ENCODE measurements around the gene GPS2. TPM values are rescaled to one million over a fixed set of nuclear protein-coding genes. Genes with fewer than 3 reads are reported as not detected.

The GPS2 gene
- total and polyA plus RNA-seq, 2 experiments from 2014 or later = 34.5 to 103 TPM

DNA sequence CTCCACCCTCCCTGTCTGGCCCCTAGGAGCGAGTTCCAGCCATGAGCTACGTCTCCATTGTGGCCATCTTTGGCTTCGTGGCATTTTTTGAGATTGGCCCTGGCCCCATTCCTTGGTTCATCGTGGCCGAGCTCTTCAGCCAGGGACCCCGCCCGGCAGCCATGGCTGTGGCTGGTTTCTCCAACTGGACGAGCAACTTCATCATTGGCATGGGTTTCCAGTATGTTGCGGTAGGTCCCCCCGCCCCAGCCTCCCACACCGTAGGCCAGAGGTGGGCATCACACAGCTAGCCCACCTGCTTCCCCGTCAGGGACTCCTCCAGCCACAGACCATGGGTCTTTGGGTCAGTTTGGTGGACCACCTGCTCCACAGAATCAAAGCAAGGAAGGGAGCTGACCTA, 29.5 kb downstream of the GPS2 start:
- H4K20me1 ChIP-seq (ENCODE audit: insufficient read depth, poor library complexity, severe bottlenecking) = no peaks in the 10 kb centered on the region
- peaks cover 4% of the 10 kb centered on the region for H3K27me3 ChIP-seq
- no peaks in the 10 kb centered on the region for H3K9me3 ChIP-seq (ENCODE audit: low read depth)
- no peak overlapping the region for H3K27ac ChIP-seq
- WGBS (ENCODE audit: low lambda C conversion rate, missing lambda C conversion rate) = 98% methylated on average over 11 of the region's 12 CpGs
- H3K4me3 ChIP-seq = no peak overlapping the region
- no peak for TF ChIP-seq EZH2phosphoT487 (IDR thresholded peaks at IDR 0.05; ENCODE audit: low read depth, severe bottlenecking, unreplicated experiment)
- TF ChIP-seq EZH2 (IDR thresholded peaks at IDR 0.05; ENCODE audit: borderline replicate concordance) = no peak
- TF ChIP-seq, protein P1, sequence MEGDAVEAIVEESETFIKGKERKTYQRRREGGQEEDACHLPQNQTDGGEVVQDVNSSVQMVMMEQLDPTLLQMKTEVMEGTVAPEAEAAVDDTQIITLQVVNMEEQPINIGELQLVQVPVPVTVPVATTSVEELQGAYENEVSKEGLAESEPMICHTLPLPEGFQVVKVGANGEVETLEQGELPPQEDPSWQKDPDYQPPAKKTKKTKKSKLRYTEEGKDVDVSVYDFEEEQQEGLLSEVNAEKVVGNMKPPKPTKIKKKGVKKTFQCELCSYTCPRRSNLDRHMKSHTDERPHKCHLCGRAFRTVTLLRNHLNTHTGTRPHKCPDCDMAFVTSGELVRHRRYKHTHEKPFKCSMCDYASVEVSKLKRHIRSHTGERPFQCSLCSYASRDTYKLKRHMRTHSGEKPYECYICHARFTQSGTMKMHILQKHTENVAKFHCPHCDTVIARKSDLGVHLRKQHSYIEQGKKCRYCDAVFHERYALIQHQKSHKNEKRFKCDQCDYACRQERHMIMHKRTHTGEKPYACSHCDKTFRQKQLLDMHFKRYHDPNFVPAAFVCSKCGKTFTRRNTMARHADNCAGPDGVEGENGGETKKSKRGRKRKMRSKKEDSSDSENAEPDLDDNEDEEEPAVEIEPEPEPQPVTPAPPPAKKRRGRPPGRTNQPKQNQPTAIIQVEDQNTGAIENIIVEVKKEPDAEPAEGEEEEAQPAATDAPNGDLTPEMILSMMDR (IDR thresholded peaks at IDR 0.05; ENCODE audit: poor library complexity) = no peak
- no peak overlapping the region for H3K4me2 ChIP-seq
- H3K79me2 ChIP-seq = no peaks in the 10 kb centered on the region
- no peak for DNase-seq (ENCODE audit: low spot score)
- no peaks in the 10 kb centered on the region for H3K36me3 ChIP-seq (replicated peaks; ENCODE audit: insufficient read depth, low read depth)
- H3K4me1 ChIP-seq (ENCODE audit: insufficient read depth) = peaks cover 13% of the 10 kb centered on the region
- no peaks in the 10 kb centered on the region for H3K9me2 ChIP-seq (replicated peaks; ENCODE audit: insufficient read depth)
- H2AFZ ChIP-seq = no peak overlapping the region

DNA sequence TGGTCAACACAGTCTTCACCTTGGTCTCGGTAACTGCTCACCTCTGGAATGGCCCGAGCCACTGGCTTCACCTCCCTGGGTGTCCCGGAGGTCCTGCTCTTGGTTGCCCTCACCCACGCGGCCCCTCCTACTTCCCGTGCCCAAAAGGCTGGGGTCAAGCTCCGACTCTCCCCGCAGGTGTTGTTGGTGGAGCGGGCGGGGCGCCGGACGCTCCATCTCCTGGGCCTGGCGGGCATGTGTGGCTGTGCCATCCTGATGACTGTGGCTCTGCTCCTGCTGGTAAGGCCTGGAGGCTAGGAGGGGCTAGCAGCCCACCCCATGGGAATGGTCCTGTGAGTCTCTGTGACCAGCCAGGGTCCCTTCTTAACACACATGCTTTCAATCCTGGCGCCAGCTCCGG, 30.2 kb downstream of the GPS2 start:
- H3K4me1 ChIP-seq (ENCODE audit: insufficient read depth) = peaks cover 13% of the 10 kb centered on the region
- 96% methylated on average over 16 of the region's 16 CpGs for WGBS (ENCODE audit: low lambda C conversion rate, missing lambda C conversion rate)
- no peak overlapping the region for H2AFZ ChIP-seq
- no peaks in the 10 kb centered on the region for H4K20me1 ChIP-seq (ENCODE audit: insufficient read depth, poor library complexity, severe bottlenecking)
- no peaks in the 10 kb centered on the region for H3K36me3 ChIP-seq (replicated peaks; ENCODE audit: insufficient read depth, low read depth)
- no peaks in the 10 kb centered on the region for H3K9me3 ChIP-seq (ENCODE audit: low read depth)
- no peak for DNase-seq (ENCODE audit: low spot score)
- no peak overlapping the region for H3K4me2 ChIP-seq
- H3K27me3 ChIP-seq = peaks cover 4% of the 10 kb centered on the region
- TF ChIP-seq, protein P1 (IDR thresholded peaks at IDR 0.05; ENCODE audit: poor library complexity) = no peak
- no peak for TF ChIP-seq EZH2phosphoT487 (IDR thresholded peaks at IDR 0.05; ENCODE audit: low read depth, severe bottlenecking, unreplicated experiment)
- no peak for TF ChIP-seq EZH2 (IDR thresholded peaks at IDR 0.05; ENCODE audit: borderline replicate concordance)
- no peak overlapping the region for H3K4me3 ChIP-seq
- no peaks in the 10 kb centered on the region for H3K9me2 ChIP-seq (replicated peaks; ENCODE audit: insufficient read depth)
- H3K27ac ChIP-seq = no peak overlapping the region
- H3K79me2 ChIP-seq = no peaks in the 10 kb centered on the region

DNA sequence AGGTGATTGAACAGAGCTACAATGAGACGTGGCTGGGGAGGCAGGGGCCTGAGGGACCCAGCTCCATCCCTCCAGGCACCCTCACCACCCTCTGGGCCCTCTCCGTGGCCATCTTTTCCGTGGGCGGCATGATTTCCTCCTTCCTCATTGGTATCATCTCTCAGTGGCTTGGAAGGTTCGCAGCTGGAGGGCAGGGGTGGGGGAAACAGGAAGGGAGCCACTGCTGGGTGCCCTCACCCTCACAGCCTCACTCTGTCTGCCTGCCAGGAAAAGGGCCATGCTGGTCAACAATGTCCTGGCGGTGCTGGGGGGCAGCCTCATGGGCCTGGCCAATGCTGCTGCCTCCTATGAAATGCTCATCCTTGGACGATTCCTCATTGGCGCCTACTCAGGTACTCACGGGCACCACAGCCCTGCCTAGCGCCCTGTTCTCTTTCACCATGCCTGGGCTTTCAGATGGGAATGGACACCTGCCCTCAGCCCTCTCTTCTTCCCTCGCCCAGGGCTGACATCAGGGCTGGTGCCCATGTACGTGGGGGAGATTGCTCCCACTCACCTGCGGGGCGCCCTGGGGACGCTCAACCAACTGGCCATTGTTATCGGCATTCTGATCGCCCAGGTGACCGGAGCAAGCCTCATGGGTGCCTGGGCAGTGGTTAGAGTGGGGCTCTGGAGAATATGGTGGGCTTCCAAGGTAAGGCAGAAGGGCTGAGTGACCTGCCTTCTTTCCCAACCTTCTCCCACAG, 31.5 kb downstream of the GPS2 start:
- H3K27me3 ChIP-seq = peaks cover 4% of the 10 kb centered on the region

More for the DNA sequence above, 31.5 kb downstream of the GPS2 start:
- H3K36me3 ChIP-seq (replicated peaks; ENCODE audit: insufficient read depth, low read depth) = no peaks in the 10 kb centered on the region
- no peaks in the 10 kb centered on the region for H4K20me1 ChIP-seq (ENCODE audit: insufficient read depth, poor library complexity, severe bottlenecking)
- no peak overlapping the region for H3K4me2 ChIP-seq
- H3K9me2 ChIP-seq (replicated peaks; ENCODE audit: insufficient read depth) = no peaks in the 10 kb centered on the region
- H3K79me2 ChIP-seq = no peaks in the 10 kb centered on the region
- no peak overlapping the region for H3K27ac ChIP-seq
- no peak overlapping the region for H3K4me3 ChIP-seq
- no peak for DNase-seq (ENCODE audit: low spot score)
- TF ChIP-seq, protein P1 (IDR thresholded peaks at IDR 0.05; ENCODE audit: poor library complexity) = no peak
- no peak for TF ChIP-seq EZH2 (IDR thresholded peaks at IDR 0.05; ENCODE audit: borderline replicate concordance)
- TF ChIP-seq EZH2phosphoT487 (IDR thresholded peaks at IDR 0.05; ENCODE audit: low read depth, severe bottlenecking, unreplicated experiment) = no peak
- peaks cover 13% of the 10 kb centered on the region for H3K4me1 ChIP-seq (ENCODE audit: insufficient read depth)
- no peak overlapping the region for H2AFZ ChIP-seq
- 96% methylated on average over 17 of the region's 18 CpGs for WGBS (ENCODE audit: low lambda C conversion rate, missing lambda C conversion rate)
- no peaks in the 10 kb centered on the region for H3K9me3 ChIP-seq (ENCODE audit: low read depth)

All from hepatocyte (in vitro differentiated cells).